GM19467 (cell line): ENCODE results near the gene CAMK2G.

Experiments
- ATAC-seq: cut with Tn5 transposase; IDR thresholded peaks from one replicate; pipeline ENCODE4 v1.9.1; 2021; ENCODE audit warnings: mild to moderate bottlenecking, moderate library complexity; ENCODE audit not compliant: unreplicated experiment

CAMK2G gene

DNA sequence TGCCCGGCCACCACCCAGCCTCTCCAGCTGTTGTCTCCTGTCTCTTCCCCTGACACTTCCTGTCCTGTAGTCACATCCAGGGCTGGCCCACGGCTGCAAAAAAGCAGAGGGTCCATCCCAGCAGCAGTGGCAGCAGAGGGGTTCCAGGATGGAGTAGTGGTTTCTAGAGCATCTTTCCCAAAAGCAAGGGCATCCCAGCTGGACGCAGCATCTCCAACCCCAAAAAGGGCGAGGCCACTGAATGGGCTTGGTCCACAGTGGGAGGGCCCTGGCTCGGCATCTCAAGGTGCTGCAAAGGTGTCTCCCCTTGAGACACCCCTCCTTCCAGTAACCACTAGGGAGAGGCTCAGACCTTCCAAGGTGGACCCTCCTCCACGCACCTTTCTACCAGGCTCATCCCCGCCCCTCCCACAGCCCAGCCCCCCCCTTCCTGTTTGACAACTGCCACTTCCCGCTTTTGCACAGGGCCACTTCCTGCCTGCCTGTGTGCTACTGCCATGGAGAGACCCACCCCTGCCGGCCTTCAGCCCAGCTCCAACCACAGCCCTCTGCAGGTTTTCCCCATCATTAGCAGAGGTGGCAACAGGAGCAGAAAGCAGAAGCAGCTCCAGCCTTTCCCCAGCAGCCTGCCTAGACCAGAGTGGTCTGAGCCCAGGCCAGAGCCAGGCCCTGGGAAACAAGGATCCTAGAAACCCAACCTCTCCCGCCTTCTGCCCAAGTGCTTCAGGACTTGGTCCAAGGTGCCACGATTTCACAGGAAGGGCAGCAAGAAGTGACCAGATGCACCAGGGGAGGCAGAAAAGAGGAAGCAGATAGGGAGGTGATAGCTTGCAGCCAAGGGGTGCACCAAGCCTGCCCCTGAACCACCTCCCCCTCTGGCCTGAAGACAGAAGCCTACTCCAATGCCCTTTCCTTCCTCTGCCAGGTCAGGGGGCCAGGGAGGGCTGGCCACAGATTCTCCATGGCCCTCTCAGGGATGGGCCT is 8.6 kb downstream of the CAMK2G start:
- peak; percentile 60 for ATAC-seq

DNA sequence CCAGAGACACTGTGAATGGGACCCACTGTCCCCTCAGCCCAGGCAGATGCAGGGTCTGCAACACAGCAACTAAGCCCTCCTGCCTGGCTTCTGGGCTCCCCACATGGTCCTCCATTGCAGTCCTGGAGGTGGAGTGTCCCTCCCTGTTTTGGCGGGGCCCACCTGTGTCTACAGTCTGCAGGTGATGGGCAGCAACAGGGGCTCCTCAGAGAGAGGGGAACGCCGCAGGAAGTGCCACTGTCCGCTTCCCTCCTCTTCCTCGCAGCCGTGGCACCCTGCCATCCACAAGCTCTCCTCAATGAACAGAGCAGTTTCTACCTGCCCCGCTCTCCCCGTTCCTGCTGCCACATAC is 9.3 kb downstream of the CAMK2G start:
- no peak for ATAC-seq

GRCh38 chr10:73864229-73864628 is 10.1 kb downstream of the CAMK2G start:
- ATAC-seq = no peak

DNA sequence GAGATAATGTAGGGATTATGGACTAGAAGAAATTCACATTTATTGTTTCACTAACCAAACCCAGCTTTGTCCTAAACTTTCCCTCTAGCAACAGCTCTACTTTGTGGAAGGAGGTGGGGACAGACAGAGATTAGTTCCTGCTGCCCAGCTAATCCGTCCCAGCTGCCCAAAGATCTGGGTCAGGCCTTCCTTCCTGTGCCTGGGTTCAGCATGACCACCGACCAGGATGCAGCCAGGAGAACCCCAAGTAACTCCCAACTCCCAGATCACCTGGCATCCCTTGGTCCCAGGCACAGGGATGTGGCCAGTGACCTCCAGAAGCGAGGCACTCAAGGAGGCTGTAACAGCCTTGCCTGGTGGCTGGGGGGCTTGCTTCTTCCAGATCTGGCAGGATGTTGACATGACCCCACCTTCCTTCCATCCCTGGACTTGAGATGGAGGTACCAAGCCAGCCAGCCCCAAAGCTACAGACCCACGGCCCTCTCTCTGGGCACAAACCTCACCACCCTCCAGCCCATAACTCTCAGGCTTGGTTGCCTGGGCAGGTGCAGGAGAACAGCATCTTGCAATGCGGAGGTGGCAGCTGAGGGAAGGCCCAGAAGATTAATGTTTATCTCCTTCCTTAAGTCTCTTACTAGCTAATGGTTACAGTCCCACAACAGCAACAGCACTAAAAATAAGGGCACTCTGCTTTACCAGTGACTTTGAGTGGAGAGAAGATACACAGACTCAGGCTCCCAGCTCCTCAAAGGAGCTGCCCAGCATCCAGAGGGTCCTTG is 11.1 kb downstream of the CAMK2G start:
- ATAC-seq = no peak

GRCh38 chr10:73862011-73862410 is 12.3 kb downstream of the CAMK2G start:
- ATAC-seq = no peak

DNA sequence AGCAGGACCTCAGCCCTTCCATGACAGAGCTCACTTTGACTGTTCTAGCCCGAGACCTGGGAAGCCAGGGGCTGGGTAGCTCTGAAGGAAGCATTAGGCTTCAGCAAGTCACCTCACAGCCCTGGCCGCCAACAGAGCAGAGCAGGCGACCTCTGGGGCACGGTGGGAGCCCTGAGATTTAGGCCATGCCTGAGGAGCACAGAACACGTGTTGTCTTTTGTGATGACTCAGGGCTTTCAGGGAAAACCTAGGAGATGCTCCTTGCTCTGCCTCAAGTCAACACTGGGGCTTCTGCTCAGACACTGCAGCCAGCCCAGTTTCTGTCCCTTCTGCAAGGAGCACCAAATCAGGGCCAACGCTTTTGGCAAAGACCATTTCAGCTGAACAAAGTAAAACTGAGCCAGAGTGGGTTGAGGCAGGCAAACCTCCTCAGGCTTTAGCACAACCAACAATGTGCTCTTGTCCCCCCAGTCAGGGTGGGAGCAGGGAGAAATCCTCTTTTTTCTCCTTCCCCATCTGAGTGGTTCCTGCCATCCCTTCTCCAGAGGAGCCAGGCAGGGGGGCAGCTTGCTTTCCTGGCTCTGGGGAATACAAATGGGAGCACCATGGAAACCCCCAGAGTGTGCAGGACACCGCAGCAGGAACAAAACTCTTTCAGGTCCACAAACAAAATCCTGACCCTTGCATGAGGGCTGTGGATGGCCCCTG is 14.4 kb downstream of the CAMK2G start:
- no peak for ATAC-seq

GRCh38 chr10:73859428-73859783 is 14.9 kb downstream of the CAMK2G start:
- ATAC-seq = no peak

DNA sequence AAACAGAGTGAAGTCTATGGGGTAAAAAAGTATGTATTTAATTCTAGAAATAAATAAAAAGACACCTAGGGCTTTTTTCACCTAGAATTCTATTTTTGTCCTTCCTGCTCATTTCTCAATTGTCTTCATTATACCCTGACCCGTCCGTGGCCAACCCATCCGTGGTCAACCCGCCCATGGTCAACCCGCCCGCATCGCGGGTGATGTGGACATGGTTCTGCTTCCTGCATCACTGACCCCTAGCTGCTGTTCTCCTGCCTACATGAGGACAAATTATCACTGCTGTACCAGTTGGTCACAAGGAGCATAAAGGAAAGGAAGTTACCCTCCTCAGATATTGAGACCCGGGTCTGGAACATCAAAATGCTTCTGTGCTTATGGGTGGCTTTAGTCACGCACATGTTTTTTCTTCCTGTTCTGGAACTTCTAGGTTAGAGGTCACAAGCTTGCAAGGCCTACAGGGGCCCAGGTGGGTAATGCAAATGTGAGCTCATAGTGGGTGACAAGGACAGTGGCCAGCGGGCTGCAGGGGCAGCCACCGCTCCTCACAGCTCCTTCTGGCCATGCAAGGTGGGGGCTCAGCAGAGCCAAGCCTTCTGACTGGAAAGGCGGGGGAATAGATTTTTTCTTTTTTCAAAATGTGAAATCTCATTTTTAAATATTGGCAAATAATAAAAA is 15.5 kb downstream of the CAMK2G start:
- ATAC-seq = no peak

GRCh38 chr10:73858013-73858708 is 16.2 kb downstream of the CAMK2G start:
- ATAC-seq = no peak

DNA sequence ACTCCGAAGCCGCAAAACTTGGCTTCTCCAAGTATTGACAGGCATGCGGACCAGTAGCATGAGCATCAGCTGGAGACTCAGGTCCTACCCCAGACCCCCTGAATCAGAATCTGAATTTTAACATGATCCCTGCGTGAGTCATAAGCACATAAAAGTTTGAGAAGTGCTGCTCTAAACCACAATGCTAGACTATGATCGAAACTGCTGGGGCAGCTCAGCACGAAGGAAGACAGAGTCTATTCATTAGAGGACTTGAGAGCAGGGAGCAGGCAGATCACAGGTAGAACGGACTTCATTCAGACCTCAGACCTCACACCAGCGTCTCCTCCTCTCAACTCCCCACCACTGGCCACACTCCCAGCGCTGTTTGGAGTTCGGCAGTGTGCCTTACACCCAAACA is 16.9 kb downstream of the CAMK2G start:
- ATAC-seq = no peak

DNA sequence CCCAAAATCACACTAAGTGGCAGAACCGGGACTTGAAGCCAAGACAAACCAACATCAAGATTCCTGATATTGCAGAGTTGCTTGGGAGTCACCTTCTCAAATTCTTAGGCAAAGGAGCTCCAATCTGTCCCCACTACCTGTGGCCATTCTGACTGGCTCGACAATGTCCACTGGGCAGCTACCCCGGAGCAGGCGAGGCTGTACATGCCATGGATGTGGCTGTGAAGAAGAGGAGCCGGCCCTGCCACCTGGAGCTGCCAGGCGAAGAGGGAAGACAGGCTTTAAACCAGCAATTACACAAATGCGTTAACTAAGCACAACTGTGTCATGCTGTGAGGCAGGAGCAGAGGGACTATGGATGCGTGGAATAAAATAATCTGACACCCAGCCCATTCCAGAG is 18.1 kb downstream of the CAMK2G start:
- no peak for ATAC-seq

GRCh38 chr10:73855413-73855812 is 18.9 kb downstream of the CAMK2G start:
- no peak for ATAC-seq

DNA sequence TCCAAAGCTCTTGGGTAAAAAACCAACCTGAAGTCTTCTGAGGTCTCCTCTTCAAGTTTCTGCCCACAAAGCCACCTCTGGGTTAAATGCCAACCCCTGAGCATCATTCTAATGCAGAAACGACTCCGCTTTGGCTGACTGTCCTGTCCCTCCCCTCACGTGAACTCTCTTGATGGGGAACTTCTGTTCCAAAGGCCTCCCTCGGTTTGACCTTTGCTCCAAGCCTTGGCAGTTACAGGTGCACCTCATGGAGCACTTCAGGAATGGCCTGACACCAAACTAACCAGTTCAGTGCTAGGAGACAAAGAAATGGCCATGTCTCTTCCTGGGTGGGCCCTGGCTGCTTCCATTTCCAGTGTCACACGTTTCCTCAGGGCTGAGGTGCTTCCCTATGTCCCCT is 20.0 kb downstream of the CAMK2G start:
- ATAC-seq = no peak

DNA sequence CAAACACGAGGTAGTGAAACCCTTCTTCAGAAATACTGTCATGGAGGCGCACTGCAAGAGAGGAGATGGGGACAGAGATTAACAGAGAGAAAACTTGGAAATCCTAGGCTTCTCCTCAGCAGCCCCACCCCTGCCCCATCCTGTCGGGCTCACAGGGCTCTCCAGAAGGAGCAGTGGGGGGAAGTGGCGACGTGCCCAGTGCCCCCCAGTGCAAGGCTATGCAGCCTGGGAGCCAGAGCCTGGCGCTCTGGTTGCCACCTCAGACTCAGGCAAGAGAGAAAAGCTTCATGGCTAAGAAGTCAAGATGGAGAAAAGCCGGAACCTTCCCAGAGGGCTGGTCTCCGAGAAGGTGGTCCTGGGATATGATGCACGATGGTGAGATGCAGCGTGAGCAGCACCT is 21.2 kb downstream of the CAMK2G start:
- ATAC-seq = no peak

- ATAC-seq = no peak
These were observed 23.4 kb downstream of the CAMK2G start for GRCh38 chr10:73850863-73851461.

GRCh38 chr10:73850211-73850610 is 24.1 kb downstream of the CAMK2G start:
- no peak for ATAC-seq

GRCh38 chr10:73848821-73849489 is 25.4 kb downstream of the CAMK2G start:
- ATAC-seq = peak; percentile 89

GRCh38 chr10:73847031-73847430 is 27.3 kb downstream of the CAMK2G start:
- no peak for ATAC-seq

GRCh38 chr10:73843261-73843660 is 31.1 kb downstream of the CAMK2G start:
- no peak for ATAC-seq
